A549 treated with ZK216348 at 1 μM for 4 hours (cell line): ENCODE data around the gene TP53I11. TPM values are rescaled to one million over a fixed set of nuclear protein-coding genes. Genes with fewer than 3 reads are reported as not detected.

Experiments used
- total RNA-seq: library from RNA; stranded (reverse); fragments of 200-300 nt; extraction: Qiagen RNA extraction; gene quantifications from 5 replicates; pipeline ENCODE4 v1.2.3, GENCODE V29; 2022; ENCODE audit warnings: low read depth

TP53I11 gene
- 26.7 to 58.1 TPM (median 48.3 TPM) in 5 replicates for total RNA-seq

GRCh38 chr11:44950625-44951476, at the start of gene TP53I11:
Gene TP53I11 (minus strand): TSS chr11:44950883. CDS start chr11:44938335, 12,548 bp downstream.

Other genes starting within 250 kb of the TP53I11 start
- gene TSPAN18, start 223.9 kb downstream of the TP53I11 start, total RNA-seq = 1.9 to 3.6 TPM (median 2.9 TPM) in 5 replicates
- gene PRDM11, start 195.8 kb upstream of the TP53I11 start, total RNA-seq = 4.3 to 9.6 TPM (median 7.2 TPM) in 5 replicates